GM19099 (cell line): Measurements from ENCODE around the gene PIK3R1.

Experiments used
- POLR2A ChIP-seq: IDR thresholded peaks from 3 replicates; pipeline ENCODE4 v1.6.1; 2011; ENCODE audit warnings: low read depth; ENCODE audit not compliant: insufficient read length; ENCODE audit errors: extremely low read depth

Gene PIK3R1

DNA sequence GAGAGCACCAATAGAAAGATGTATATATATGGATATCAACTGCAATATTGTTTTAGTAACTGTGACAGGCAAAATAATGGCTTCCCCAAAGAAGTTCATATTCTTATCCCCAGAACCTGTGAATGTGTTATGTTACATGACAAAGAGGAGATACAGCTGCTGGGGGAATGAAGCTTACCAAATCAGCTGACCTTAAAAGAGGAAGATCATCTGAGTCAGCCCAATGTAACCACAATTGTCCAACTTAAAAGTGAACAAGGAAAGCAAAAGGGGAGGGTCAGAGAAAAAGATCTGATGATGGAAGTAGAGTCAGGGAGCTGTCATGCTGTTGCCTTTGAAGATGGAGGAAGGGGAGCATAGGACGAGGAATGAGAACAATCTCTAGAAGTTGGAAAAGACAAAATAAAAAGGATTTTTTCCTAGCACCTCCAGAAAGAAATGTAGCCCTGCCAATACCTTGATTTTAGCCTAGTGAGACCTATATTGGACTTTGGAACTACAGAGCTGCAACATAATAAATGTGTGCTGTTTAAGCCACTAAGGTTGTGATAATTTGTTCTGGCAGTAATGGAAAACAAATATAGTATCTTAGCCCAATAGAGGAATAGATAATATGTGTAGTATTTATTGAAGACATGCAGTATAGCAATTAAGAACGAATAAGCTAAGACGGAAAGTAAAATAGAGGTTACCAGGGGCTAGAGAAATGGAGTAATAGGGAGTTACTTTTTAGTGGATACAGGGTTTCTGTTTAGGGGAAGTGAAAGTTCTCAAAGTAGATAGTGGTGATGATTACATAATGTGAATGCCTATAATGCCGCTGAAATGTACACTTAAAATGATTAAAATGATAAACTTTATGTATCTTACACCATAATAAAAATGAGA lies 115.9 kb downstream of the PIK3R1 start:
- TF ChIP-seq POLR2A, result no peak

DNA sequence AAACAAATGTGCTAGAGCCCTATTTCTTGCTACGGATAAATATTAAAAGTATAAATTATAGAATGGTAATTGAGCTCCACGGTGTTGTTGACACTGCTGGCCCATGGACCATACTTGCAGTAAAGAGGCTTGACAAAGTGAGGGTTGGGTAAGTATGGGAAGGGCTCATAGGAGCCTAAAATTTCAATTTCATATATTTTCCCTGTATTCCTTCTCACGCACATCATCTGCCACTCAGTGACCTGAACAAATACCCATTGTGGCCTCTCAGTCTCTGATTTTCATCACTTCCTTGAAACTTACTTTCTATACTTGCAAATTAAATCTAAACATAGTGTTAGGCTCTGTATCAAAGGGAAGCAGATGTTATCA lies 116.5 kb downstream of the PIK3R1 start:
- no peak for TF ChIP-seq POLR2A

- TF ChIP-seq POLR2A, result no peak
These were observed 117.0 kb downstream of the PIK3R1 start for GRCh38 chr5:68332556-68332955.

GRCh38 chr5:68333649-68334552 lies 118.3 kb downstream of the PIK3R1 start:
- no peak for TF ChIP-seq POLR2A

GRCh38 chr5:68334553-68334886 lies 119.0 kb downstream of the PIK3R1 start:
- TF ChIP-seq POLR2A, result no peak

DNA sequence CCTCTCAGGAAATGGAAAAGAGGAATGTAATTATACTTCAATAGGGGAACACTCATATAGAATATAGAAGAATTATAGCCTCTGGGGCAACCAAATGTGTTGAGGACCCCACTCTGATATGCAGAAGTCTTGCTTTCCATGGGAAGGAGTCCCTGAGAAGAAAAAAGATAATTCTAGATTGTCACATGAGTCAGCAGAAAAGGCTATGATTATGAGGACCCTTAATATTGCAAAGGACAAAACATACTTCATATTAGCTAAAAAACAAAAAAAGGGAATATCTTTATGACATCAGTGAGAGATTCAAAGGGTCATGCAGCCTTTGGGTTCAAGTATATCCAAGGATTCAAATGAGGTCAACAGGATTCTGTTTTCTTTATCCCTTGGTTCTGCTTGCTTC lies 119.5 kb downstream of the PIK3R1 start:
- no peak for TF ChIP-seq POLR2A

DNA sequence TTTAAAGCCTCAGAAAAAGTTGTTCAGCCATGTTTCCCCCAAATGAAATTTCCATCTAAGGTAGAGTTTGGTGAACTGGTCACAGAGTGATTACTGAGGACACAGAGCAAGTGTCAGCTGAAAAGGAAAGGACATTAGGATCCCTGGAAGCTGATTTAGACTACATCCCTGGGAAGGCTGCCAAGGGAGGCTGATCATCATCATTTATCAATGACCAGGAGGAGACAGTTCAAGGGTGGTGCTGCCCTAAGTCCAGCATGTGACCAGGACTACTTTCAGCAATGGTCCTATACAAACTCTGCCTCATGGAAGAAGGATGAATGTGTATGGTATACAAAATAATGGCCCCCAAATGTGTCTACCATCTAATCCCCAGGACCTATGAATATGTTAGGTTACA lies 120.6 kb downstream of the PIK3R1 start:
- TF ChIP-seq POLR2A, result no peak

DNA sequence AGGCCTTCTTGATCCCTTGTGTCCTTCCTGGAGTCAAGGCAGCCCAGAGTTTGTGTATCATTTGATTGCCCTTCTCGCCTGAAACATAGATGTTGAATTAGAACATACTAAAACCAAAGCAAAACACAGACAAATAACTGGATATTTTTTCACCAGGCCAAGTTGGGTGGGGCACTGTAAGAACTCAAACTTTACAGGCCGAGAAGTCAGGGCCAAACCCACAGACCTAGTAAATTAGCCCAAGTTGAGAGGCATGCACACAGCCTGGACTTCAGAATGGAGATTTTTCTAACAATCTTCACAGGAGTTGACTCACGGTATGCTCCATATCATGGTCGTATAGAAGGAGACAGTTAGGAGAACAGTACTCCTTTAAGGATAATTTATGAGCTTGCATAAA lies 121.7 kb downstream of the PIK3R1 start:
- no peak for TF ChIP-seq POLR2A

DNA sequence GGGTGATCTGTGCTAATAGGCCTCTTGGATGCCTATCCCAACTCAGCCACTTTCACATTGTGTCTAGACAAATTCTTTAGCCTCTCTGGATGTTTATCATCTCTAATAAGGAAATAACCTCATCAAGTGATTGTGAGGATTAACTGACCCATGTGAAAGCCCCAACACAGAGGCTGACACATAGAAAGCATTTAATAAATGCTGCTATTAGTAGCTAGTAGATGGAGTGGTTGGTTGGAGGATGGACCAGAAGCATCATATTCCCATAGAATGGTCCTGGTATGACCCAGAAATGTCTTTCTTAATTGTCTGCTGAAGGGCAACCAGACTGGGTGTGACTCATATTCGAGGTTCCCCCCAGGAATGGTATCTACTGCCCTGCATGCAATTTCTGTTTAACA lies 124.4 kb downstream of the PIK3R1 start:
- no peak for TF ChIP-seq POLR2A

DNA sequence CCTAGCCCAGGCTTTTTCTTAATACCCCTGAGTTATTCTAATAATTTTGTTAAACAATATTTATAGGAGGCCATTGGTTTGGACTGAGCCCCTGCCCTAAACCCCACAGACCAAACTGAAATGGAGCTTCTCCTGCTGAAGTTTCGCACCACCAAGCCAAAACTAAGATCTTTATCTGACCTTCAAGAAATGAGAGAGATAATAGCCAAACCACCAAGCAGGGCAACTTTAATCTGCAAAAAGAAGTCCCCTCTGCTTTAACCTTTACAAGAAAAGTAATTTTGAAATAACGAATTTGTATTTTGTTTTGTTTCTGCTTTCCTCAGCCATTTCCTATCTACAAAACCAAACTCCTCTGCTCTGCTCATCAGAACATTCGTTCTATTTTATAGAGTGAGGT lies 125.5 kb downstream of the PIK3R1 start:
- TF ChIP-seq POLR2A, result no peak

DNA sequence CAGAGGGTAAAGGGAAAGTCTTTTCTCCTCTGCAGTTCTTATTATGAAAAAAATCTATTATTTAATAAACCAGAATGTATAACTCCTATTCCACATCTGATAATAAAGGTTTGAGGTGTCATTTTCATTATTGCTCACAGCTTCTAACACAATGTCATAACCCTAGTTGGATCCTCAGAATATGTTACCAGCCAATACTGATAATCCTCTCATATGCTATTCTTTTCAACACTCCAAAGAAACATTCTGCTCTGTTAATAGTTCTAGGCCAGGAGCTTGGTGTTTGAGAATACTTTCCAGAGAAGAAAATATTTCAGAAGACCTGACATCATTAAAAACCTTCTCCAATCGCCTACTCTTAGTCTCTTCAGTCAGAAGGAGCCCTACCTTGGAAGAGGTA lies 127.1 kb downstream of the PIK3R1 start:
- no peak for TF ChIP-seq POLR2A

DNA sequence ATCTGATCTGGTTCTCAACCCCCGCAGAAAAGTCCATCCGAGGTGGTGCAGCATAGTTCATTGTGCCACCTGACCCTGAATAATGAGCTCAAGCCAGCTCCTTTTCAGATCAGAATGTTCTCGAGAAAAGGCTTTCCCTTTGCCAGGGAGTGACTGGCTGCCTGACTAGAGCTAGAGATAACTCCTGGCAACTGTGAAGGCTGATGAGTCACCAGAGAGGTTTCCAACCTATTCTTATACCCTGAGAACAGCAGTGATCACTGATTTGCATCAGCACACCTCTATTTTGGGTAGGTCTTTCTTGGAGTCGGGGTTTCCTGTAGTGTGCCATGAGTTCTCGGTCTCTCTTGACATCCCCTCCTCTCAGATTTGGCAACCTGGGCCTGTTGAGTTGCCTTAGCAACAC lies 127.9 kb downstream of the PIK3R1 start:
- no peak for TF ChIP-seq POLR2A

DNA sequence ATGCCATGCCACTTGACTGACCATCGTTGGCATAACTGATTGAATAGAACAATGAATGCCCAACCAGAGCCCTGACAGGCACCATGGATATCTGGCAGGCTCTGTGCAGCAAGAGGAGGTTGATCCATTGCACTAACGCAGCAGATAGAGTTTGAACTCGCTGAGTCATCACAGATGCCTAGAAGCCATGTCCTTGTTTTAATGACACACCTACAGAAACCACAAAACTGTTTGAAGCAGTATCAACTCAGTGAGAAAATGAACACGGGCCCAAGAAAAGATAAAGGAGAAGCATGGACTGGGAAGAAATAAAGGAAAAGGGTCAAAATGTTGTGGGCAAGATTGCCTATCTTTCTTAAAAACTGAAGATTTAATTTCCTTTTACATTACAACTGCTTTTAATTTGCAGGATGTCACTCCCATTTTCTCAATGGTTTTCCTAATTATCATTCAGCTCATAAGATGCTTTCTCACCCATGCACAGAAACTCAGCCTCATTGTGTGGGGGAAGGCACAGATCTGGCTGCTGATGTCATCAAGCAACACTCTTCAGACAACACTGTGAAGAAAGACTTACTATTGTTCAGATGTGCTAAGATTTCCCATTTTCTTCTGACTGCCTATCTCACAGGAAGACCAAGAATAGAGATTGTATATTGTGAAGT lies 129.0 kb downstream of the PIK3R1 start:
- TF ChIP-seq POLR2A, result no peak

GRCh38 chr5:68345171-68345570 lies 129.6 kb downstream of the PIK3R1 start:
- no peak for TF ChIP-seq POLR2A

DNA sequence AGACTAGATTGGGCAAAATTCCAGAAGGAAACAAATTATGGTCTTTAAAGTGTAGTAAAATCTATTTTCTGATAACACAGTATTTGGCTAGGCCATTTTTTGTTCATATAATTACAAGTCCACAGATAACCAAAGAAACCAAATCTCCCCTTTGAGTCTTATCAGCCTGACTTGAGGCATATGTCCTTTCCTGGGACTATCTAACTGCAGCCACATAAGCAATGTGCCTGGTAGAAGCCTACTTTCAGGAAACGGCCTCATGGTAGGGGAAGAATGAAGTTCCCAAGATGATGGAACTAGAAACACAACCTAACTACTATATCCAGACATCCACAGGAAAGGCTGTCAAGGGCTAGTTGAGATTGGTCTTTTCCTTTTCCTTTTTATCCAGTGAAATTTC lies 130.0 kb downstream of the PIK3R1 start:
- TF ChIP-seq POLR2A, result no peak
